GM12874 (cell line): ENCODE data around the gene TICRR.
A peak's percentile ranks its signal among the peaks of the same experiment; 100 is the strongest.

Experiments used
- TF ChIP-seq, protein P1 (sequence below): IDR thresholded peaks from 2 replicates; pipeline ENCODE4 v1.5.1; 2011; ENCODE audit warnings: low read depth, mild to moderate bottlenecking, control low read depth, low read length, moderate library complexity; ENCODE audit not compliant: insufficient read depth

Gene TICRR

DNA sequence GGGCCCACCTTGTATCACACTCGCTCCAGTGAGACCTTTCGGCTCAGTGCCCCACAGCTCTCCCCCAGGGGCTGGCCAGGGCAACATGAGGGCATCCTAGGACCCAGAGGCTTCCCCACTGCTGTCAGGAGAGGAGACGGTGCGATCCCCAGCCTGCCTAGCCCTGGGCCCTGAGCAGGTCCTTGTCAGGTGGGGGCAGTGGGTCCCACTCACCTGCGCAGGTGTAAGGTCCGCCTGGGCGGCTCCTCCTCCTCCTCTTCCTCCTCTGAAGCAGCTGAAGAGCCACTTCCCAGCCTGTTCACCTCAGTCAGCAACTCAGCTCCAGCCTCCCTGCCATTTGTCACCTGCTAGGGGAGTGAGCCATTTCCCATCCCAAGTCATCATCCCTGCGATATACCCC lies 70.4 kb downstream of the TICRR start:
- TF ChIP-seq, protein P1, sequence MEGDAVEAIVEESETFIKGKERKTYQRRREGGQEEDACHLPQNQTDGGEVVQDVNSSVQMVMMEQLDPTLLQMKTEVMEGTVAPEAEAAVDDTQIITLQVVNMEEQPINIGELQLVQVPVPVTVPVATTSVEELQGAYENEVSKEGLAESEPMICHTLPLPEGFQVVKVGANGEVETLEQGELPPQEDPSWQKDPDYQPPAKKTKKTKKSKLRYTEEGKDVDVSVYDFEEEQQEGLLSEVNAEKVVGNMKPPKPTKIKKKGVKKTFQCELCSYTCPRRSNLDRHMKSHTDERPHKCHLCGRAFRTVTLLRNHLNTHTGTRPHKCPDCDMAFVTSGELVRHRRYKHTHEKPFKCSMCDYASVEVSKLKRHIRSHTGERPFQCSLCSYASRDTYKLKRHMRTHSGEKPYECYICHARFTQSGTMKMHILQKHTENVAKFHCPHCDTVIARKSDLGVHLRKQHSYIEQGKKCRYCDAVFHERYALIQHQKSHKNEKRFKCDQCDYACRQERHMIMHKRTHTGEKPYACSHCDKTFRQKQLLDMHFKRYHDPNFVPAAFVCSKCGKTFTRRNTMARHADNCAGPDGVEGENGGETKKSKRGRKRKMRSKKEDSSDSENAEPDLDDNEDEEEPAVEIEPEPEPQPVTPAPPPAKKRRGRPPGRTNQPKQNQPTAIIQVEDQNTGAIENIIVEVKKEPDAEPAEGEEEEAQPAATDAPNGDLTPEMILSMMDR: no peak

DNA sequence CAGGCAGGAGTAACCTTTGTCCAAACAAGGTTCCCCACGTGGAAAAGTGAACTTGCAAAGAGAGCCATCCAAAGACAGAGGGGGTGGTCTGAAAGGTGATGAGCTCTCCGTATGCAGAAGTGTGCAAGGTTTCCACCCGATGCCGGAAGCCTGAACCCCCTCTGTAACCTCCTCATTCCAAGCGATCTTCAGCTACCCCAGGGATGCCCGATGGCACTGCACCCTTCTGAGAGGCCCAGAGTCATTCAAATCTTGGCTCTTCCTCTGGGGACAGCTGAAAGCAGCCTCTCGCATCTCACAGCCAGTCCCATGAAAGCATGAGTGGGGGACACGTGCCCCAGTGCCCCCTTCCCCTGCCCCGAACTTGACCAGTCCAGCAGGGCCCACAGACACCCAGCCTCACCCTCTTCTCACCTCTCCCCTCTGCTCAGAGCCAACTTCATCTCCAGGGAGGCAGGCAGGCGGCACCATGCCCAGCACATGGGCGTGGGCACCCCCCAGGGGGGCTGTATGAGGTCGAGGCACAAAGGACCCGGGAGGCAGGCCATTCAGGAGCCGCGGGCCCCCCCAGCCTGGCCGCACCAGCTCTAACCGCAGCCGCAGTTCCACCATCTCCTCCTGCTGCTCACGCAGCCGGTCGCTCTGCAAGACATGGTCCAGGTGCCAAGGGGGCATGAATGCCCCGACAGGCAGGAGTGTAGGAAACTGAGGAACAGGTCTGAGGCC lies 71.3 kb downstream of the TICRR start:
- TF ChIP-seq, protein P1: no peak

DNA sequence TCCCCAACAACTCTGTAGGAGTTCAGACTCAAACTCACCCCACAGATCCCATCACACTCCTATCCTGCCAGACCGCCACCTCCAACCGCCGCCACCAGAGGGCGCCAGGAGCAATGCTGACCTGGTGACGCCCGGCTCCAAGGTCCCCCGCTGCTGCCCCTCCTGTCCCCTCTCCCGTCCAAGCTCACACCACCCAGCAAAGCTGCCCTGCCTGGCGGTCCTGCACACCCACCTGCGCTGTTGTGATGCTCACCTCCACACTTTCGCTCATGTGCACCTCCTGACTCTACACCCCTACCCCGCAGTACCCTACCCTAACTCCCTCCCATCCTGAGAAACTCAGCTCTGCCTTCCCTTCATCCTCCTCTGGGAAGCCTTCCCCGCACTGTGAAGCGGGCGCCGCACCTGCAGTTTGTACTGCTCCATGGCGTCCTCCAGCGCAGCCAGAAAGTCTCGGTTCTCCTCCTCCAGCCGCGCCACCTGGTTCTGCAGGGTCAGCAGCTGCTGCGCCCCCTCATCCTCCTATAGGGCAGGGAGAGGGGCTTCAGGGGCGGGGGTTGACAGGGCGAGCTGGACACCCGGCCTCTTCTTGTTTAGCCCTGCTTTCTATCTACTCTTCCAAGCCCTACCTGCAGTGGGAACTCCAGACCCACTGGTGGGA lies 72.1 kb downstream of the TICRR start:
- TF ChIP-seq, protein P1: peak; percentile 90

DNA sequence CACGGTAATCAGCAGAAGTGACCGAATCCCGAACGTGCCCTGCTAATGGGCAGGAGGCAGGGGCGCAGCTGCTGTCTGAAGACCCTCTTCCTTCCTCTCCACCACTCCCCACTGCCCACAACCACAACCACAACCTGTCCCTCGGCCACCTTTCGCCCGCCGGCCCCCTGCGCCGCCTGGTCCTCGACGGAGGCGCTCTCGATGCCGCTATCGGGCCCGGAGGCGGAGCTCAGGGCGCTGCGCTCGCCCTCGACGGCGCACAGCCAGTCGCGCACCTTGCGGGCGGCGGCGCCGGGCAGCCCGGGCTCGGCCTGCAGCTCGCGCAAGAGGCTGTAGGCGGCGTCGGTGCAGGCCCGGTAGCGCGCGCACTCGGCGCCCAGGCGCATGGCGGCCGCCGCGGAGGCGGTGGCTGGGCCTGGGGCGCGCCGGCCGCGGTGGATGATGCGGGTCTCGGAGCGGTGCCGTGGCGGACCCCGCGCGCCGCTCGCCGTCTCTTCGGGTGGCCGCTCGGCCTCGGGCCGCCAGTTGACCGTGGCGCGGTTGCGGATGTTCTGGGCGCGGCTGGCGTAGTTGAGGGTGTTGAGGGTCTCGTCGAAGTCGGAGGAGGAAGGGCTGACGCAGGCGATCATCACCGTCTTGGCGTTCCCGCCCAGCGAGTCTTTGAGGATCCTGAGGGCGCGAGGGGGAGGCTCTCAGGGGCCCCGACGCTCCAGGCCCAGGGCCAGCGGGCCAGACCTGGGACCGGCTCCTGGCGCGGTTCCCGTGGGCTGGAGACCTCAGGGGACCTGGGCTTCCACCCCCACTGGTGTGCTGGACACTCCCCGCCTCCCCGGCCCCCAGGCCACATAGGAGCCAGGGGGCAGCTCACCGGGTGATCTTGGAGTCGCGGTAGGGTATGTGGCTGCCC lies 73.1 kb downstream of the TICRR start:
- TF ChIP-seq, protein P1: no peak

DNA sequence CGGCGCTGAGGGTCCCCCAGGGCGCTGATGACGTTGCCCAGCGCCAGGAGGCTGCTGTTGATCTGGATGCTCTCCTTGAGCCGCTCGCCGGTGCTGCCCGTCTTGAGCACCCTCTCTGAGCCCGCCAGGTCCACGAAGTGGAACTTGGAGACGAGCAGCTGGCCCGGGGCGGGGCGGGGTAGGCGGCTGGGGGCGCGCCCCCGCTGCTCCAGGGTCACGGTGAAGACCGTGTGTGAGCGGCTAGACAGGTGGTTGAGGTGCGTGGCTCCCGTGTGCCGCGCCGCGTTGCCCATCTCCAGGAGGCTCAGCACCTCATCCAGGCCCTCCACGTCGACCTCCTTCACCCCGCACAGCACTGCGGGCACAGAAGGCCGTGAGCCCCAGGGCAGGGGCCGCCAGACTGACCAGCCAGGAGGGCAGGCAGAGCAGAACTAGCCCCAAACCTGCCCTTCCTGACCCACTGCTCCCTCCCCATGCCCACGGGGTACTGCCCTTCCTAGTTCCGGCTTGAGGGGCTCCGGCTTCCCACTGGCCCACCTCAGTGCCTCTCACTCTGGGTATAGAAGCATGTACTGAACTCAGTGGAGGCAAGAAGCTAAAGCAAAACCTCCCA lies 73.8 kb downstream of the TICRR start:
- TF ChIP-seq, protein P1: no peak

DNA sequence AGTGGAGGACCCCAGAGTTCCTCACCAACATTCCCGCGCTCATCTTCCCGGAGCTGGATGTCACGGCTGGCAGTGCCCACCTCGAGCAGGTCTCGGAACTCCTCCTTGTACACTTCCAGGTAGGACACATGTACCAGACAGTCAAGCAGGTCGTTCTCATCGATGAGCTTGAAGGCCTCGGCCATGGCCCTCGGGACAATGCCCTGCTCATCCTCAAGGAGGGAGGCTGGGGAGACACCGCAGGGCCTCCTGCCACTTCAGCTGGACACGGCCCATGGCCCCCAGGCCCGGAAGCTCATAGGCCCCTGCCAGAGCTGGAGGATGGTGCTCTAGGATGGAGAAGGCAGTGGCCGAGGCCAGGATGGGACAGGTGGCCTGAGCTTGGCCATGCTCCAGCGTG lies 74.4 kb downstream of the TICRR start:
- TF ChIP-seq, protein P1: no peak

DNA sequence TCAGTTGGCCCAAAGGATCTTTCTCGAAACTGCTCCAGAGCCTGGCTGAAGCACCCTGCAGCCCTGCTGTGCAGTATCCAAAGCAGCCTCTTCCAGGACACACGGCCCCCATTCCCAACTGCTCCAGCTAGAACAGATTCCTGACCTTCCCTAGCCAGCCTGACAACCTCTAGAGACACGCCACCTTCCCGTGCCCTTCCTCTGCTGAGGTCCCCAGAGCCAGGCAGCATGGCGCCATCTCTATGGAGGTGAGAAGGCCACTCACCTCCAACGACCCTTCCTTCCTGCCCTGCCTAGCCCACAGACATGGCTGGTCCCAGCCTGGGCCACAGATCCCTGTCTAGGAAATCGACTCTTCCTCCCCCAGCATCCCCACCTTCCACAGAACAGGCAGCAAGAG lies 76.9 kb downstream of the TICRR start:
- TF ChIP-seq, protein P1: no peak
